Measurements from ENCODE around the gene ECI2.

DNA sequence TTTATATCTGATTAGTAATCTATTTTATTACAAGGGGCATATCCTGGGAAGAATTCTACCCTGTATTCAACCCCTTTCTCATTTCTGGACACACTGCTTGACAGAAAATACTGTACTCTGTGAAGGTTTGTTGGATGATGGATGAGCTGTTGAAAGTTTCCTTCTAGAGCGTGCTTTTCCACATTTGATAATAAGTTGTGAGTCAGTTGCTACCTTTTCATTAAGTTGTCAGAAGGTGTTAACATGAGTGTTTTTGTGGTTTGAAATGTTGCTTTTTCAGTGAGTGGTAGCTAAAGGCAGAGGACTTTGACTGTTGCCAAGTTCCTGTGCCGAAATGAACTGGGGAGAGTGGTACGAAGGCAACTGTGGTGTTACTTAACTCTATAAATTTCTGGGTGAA, 3.9 kb upstream of the ECI2 start:
- TF ChIP-seq, protein P1, sequence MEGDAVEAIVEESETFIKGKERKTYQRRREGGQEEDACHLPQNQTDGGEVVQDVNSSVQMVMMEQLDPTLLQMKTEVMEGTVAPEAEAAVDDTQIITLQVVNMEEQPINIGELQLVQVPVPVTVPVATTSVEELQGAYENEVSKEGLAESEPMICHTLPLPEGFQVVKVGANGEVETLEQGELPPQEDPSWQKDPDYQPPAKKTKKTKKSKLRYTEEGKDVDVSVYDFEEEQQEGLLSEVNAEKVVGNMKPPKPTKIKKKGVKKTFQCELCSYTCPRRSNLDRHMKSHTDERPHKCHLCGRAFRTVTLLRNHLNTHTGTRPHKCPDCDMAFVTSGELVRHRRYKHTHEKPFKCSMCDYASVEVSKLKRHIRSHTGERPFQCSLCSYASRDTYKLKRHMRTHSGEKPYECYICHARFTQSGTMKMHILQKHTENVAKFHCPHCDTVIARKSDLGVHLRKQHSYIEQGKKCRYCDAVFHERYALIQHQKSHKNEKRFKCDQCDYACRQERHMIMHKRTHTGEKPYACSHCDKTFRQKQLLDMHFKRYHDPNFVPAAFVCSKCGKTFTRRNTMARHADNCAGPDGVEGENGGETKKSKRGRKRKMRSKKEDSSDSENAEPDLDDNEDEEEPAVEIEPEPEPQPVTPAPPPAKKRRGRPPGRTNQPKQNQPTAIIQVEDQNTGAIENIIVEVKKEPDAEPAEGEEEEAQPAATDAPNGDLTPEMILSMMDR (IDR thresholded peaks at IDR 0.05): no peak
- TF ChIP-seq POLR2A (IDR thresholded peaks at IDR 0.05) (no peak), POLR2AphosphoS5 (IDR thresholded peaks at IDR 0.05) (no peak), EP300 (IDR thresholded peaks at IDR 0.05) (no peak)
